Nephron progenitor cell (in vitro differentiated cells): Measurements from ENCODE around the gene FNDC4.

Source experiments
- DNase-seq: peaks from one replicate; pipeline ENCODE4 v3.0.0; 2021
- H3K27ac Mint-ChIP-seq: 2 replicates; pipeline ENCODE4 v1.8.0; 2021; ENCODE audit warnings: mild to moderate bottlenecking, moderate library complexity, mixed read lengths
- H3K27me3 Mint-ChIP-seq: 2 replicates; pipeline ENCODE4 v1.8.0; 2021; ENCODE audit warnings: mild to moderate bottlenecking, low read depth, mixed read lengths; ENCODE audit not compliant: poor library complexity
- H3K36me3 Mint-ChIP-seq: 2 replicates; pipeline ENCODE4 v1.8.0; 2021; ENCODE audit warnings: low read depth, mixed read lengths
- H3K4me1 Mint-ChIP-seq: 2 replicates; pipeline ENCODE4 v1.8.0; 2021; ENCODE audit warnings: mixed read lengths
- H3K4me3 Mint-ChIP-seq: 2 replicates; pipeline ENCODE4 v1.8.0; 2021; ENCODE audit warnings: mild to moderate bottlenecking, moderate library complexity, mixed read lengths
- H3K9me3 Mint-ChIP-seq: 2 replicates; pipeline ENCODE4 v1.8.0; 2021; ENCODE audit warnings: mild to moderate bottlenecking, moderate library complexity, mixed read lengths
- CTCF ChIP-seq: fragments of 200-600 bp; sonication (generic); IDR thresholded peaks from 2 replicates; pipeline ENCODE4 v1.5.0; 2021; ENCODE audit warnings: antibody characterized with exemption

FNDC4 gene

GRCh38 chr2:27461118-27461517 lies 33.9 kb downstream of the FNDC4 start:
- Mint-ChIP-seq H3K27ac (no peak overlapping the region), H3K9me3 (no peaks in the 10 kb centered on the region), H3K27me3 (no peaks in the 10 kb centered on the region), H3K4me1 (no peaks in the 10 kb centered on the region), H3K4me3 (no peak overlapping the region), H3K36me3 (peaks cover 20% of the 10 kb centered on the region)
- no peak for TF ChIP-seq CTCF
- DNase-seq, result no peak

GRCh38 chr2:27453968-27454367 lies 41.0 kb downstream of the FNDC4 start:
- no peaks in the 10 kb centered on the region for H3K4me1 Mint-ChIP-seq
- H3K27ac Mint-ChIP-seq, result no peak overlapping the region
- H3K9me3 Mint-ChIP-seq, result no peaks in the 10 kb centered on the region
- H3K27me3 Mint-ChIP-seq, result peaks cover 3% of the 10 kb centered on the region
- TF ChIP-seq CTCF, result no peak
- H3K4me3 Mint-ChIP-seq, result no peak overlapping the region
- no peak for DNase-seq
- H3K36me3 Mint-ChIP-seq, result peaks cover 66% of the 10 kb centered on the region

DNA sequence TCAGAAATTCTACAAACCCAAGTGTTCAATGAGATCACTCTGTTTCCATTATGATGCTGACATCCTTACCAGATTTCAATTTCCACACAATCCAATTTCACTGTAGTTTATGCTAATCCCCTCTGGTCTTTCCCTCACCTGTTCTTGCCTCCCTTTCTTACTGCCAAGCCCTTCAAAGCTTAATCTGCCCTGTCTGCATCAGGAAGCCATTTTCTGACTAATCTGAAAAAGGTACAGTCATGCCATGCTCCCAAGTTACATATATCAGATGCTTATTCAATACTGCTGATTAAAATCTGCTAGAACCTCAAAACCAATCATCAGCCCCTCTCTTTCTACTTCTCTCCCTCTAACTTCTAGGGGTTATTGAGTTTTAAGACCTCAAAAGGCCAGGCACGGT lies 43.9 kb downstream of the FNDC4 start:
- TF ChIP-seq CTCF, result no peak
- peaks cover 68% of the 10 kb centered on the region for H3K36me3 Mint-ChIP-seq
- H3K4me1 Mint-ChIP-seq, result no peaks in the 10 kb centered on the region
- H3K27me3 Mint-ChIP-seq, result peaks cover 3% of the 10 kb centered on the region
- H3K4me3 Mint-ChIP-seq, result no peak overlapping the region
- H3K27ac Mint-ChIP-seq, result no peak overlapping the region
- DNase-seq, result no peak
- H3K9me3 Mint-ChIP-seq, result no peaks in the 10 kb centered on the region

GRCh38 chr2:27448381-27448780 lies 46.6 kb downstream of the FNDC4 start:
- peaks cover 60% of the 10 kb centered on the region for H3K36me3 Mint-ChIP-seq

GRCh38 chr2:27446057-27446456 lies 48.9 kb downstream of the FNDC4 start:
- Mint-ChIP-seq H3K27ac (no peak overlapping the region), H3K4me1 (peaks cover 17% of the 10 kb centered on the region), H3K27me3 (no peaks in the 10 kb centered on the region), H3K4me3 (no peak overlapping the region), H3K9me3 (no peaks in the 10 kb centered on the region), H3K36me3 (peaks cover 58% of the 10 kb centered on the region)
- no peak for TF ChIP-seq CTCF
- no peak for DNase-seq

More at GRCh38 chr2:27448381-27448780, 46.6 kb downstream of the FNDC4 start:
- no peak overlapping the region for H3K4me3 Mint-ChIP-seq
- H3K27ac Mint-ChIP-seq, result no peak overlapping the region
- TF ChIP-seq CTCF, result no peak
- peaks cover under 1% of the 10 kb centered on the region for H3K4me1 Mint-ChIP-seq
- no peaks in the 10 kb centered on the region for H3K27me3 Mint-ChIP-seq
- H3K9me3 Mint-ChIP-seq, result no peaks in the 10 kb centered on the region
- DNase-seq, result no peak

DNA sequence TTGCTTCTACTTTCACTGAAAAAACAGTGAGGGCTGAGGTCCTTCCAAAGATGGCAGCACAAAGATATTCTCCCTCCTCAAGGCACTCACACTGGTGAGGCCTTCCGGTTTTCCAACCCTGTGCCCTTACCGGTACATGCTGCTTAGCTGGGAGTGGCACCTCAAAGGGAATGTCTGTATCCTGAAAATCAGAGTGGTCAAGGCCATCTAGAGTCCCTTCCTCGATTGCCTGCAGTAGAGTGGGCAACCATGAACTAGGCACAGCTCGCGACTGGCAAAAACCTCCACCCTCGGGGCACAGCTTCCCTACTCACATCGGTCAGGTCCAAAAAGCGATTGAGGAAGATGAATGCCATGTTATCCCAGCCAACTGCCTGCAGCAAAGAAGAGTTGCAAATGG lies 49.4 kb downstream of the FNDC4 start:
- no peaks in the 10 kb centered on the region for H3K9me3 Mint-ChIP-seq
- DNase-seq, result no peak
- no peak overlapping the region for H3K27ac Mint-ChIP-seq
- peaks cover 60% of the 10 kb centered on the region for H3K36me3 Mint-ChIP-seq
- no peaks in the 10 kb centered on the region for H3K27me3 Mint-ChIP-seq
- no peak for TF ChIP-seq CTCF
- no peak overlapping the region for H3K4me3 Mint-ChIP-seq
- H3K4me1 Mint-ChIP-seq, result peaks cover 21% of the 10 kb centered on the region
